K562 (cell line): Measurements from ENCODE around the gene ADAM22. TPM values are rescaled to one million over a fixed set of nuclear protein-coding genes. Genes with fewer than 3 reads are reported as not detected.
"Not testable (repeated sequence)": the region's sequence is repeated elsewhere in the genome, so short reads cannot be mapped to it uniquely, and the experiment has no call there.

Source experiments
- ATAC-seq: fragments of 200-7000 bp; cut with Tn5 transposase; 3 replicates; pipeline ENCODE4 v1.9.1; 2020; ENCODE audit warnings: moderate library complexity
- BruUV-seq: library from RNA; stranded (reverse); fragments of 400-500 nt; replicated peaks from 2 replicates; lab custom pipeline; 2021; lab: Mats Ljungman, UMichigan
- CTCF ChIA-PET: fragments of 300-600 bp; formaldehyde crosslinking; extraction: SDS; loops from one replicate; lab custom pipeline; 2021; ENCODE audit warnings: low intra/inter-chr PET ratio; lab: Yijun Ruan, JAX
- POLR2A ChIA-PET: fragments of 300-600, 350-650 bp; sonication (Branson Sonifier 250); formaldehyde crosslinking; extraction: SDS; loops from one replicate; lab custom pipeline; 2021; ENCODE audit warnings: antibody characterized with exemption, inconsistent platforms; lab: Yijun Ruan, JAX
- DNase-seq, 4 experiments: peaks; one replicate each; pipeline versions ENCODE4 v3.0.0 to v3.0.0-alpha.2; 2011 to 2018; ENCODE audit warnings: low spot score in 3 of 4, mixed read lengths in 3 of 4; ENCODE audit errors: extremely low read depth in 1 of 4
- FAIRE-seq: peaks from 2 replicates; lab custom pipeline; 2011; peaks lifted over from hg19 to GRCh38; lab: Jason Lieb, UNC
- H2AFZ ChIP-seq: 2 replicates; pipeline ENCODE4 v1.6.0; 2011; ENCODE audit warnings: low read depth, low read length, control low read depth, inconsistent platforms
- H3K27ac ChIP-seq: fragments of 200-600 bp; 3 replicates; pipeline ENCODE4 v1.8.0; 2011; ENCODE audit warnings: low read depth, mild to moderate bottlenecking, control low read depth, inconsistent platforms, low read length, moderate library complexity, mixed read lengths; ENCODE audit errors: extremely low read depth
- H3K27me3 ChIP-seq, 2 experiments: fragments of 300-600 bp in 1 of 2; 2 replicates in 1 of 2; 3 replicates in 1 of 2; pipeline versions ENCODE4 v1.6.0 to v1.8.0; 2011; ENCODE audit warnings: inconsistent platforms in 2 of 2, low read length in 2 of 2, mild to moderate bottlenecking in 1 of 2, mixed read lengths in 1 of 2, moderate library complexity in 1 of 2; ENCODE audit not compliant: control insufficient read depth in 2 of 2, insufficient read depth in 2 of 2
- H3K36me3 ChIP-seq: fragments of 300-600 bp; 3 replicates; pipeline ENCODE4 v1.8.0; 2011; ENCODE audit warnings: mild to moderate bottlenecking, low read length, inconsistent platforms; ENCODE audit not compliant: control insufficient read depth, insufficient read depth
- H3K4me1 ChIP-seq, 2 experiments: fragments of 200-600 bp in 1 of 2; replicated peaks in 1 of 2; 2 replicates in 1 of 2; 3 replicates in 1 of 2; pipeline versions ENCODE4 v1.5.1 to v1.8.0; 2011; ENCODE audit warnings: inconsistent platforms in 2 of 2, low read length in 2 of 2, mild to moderate bottlenecking in 1 of 2, mixed read lengths in 1 of 2, moderate library complexity in 1 of 2; ENCODE audit not compliant: control insufficient read depth in 2 of 2, insufficient read depth in 2 of 2
- H3K4me2 ChIP-seq: 2 replicates; pipeline ENCODE4 v1.6.1; 2011; ENCODE audit warnings: low read length, control low read depth, inconsistent platforms, mixed read lengths; ENCODE audit not compliant: insufficient read depth
- H3K4me3 ChIP-seq: fragments of 200-600 bp; sonication (generic), shearing (Covaris generic); 2 replicates; pipeline ENCODE4 v1.5.1; 2016; ENCODE audit warnings: control low read depth, inconsistent platforms
- H3K79me2 ChIP-seq: fragments of 200-600 bp; 3 replicates; pipeline ENCODE4 v1.8.0; 2011; ENCODE audit warnings: low read length, inconsistent platforms; ENCODE audit not compliant: control insufficient read depth, insufficient read depth
- H3K9ac ChIP-seq, 2 experiments: 2 replicates each; pipeline versions ENCODE4 v1.6.0 to v1.6.1; 2011; ENCODE audit warnings: low read depth in 2 of 2, low read length in 2 of 2, control low read depth in 1 of 2, inconsistent platforms in 1 of 2, mild to moderate bottlenecking in 1 of 2, mixed read lengths in 1 of 2; ENCODE audit not compliant: insufficient read depth in 1 of 2
- H3K9me1 ChIP-seq: one replicate; pipeline ENCODE4 v1.6.0; 2011; ENCODE audit warnings: inconsistent platforms, mild to moderate bottlenecking, low read length, moderate library complexity; ENCODE audit not compliant: control insufficient read depth, insufficient read depth
- H3K9me3 ChIP-seq: replicated peaks from 2 replicates; pipeline ENCODE4 v1.5.1; 2011; ENCODE audit warnings: low read depth, low read length, inconsistent platforms; ENCODE audit not compliant: control insufficient read depth, insufficient read depth
- H4K20me1 ChIP-seq: replicated peaks from 2 replicates; pipeline ENCODE4 v1.6.1; 2011; ENCODE audit warnings: low read length, inconsistent platforms, mixed read lengths; ENCODE audit not compliant: control insufficient read depth, insufficient read depth
- CC2D1A ChIP-seq: fragments of 450-650 bp; IDR thresholded peaks from 2 replicates; pipeline ENCODE4 v1.6.1; 2017; ENCODE audit warnings: mild to moderate bottlenecking
- GATAD2A ChIP-seq: fragments of 450-650 bp; IDR thresholded peaks from 2 replicates; pipeline ENCODE4 v1.6.1; 2017
- MAZ ChIP-seq, 2 experiments: fragments of 450-650 bp in 1 of 2; sonication (generic) in 1 of 2; formaldehyde crosslinking; IDR thresholded peaks in 1 of 2; conservative IDR thresholded peaks in 1 of 2; 2 replicates each; pipeline versions ENCODE4 v1.4.0 to v1.5.0; 2020; ENCODE audit warnings: mild to moderate bottlenecking in 1 of 2, missing genetic modification reagents in 1 of 2
- ZNF263 ChIP-seq: sonication (generic); formaldehyde crosslinking; IDR thresholded peaks from 2 replicates; pipeline ENCODE4 v1.8.0; 2022; ENCODE audit warnings: mild to moderate bottlenecking, missing genetic modification reagents, borderline replicate concordance
- WGBS: fragments of 100-300 bp; shearing (Covaris generic); methylation state at CpG from one replicate; pipeline ENCODE4 v1.1.6; 2016; ENCODE audit warnings: low coverage, mixed read lengths; ENCODE audit not compliant: insufficient coverage; ENCODE audit errors: missing lambda C conversion rate; 5-methylcytosine and 5-hydroxymethylcytosine counted together
- in situ Hi-C: fragments of 300-500 bp; cut with MboI; formaldehyde crosslinking; loops from 4 replicates; pipeline ENCODE4 v1.15.0; 2018; ENCODE audit warnings: inconsistent platforms, mixed read lengths
- intact Hi-C: fragments of 100-400 bp; cut with micrococcal nuclease; formaldehyde crosslinking; loops from 2 replicates; pipeline ENCODE4 v1.14.2; 2022
- polyA plus RNA-seq, 8 experiments: library from polyadenylated mRNA; depleted of rRNA in 4 of 8; stranded (reverse) in 5 of 8; unstranded in 3 of 8; fragments of >200 nt; fragmentation: Nextera tagmentation in 2 of 8; fragmentation: Illumina TruSeq in 1 of 8; extraction: Ambion mirVana in 2 of 8; extraction: Trizol in 1 of 8; gene quantifications; 2 replicates each; pipeline versions ENCODE4 v1.2.1 to v1.2.3, GENCODE V29; 2011 to 2014; ENCODE audit warnings: inconsistent platforms in 1 of 8, missing spikeins in 1 of 8
- total RNA-seq, 7 experiments: library from RNA; depleted of rRNA in 6 of 7; stranded (reverse); fragments of >200 nt in 6 of 7; fragmentation: Illumina TruSeq in 2 of 7; extraction: Trizol in 2 of 7; gene quantifications; 2 replicates each; pipeline versions ENCODE4 v1.2.1 to v1.2.3, GENCODE V29; 2011 to 2021; ENCODE audit warnings: low replicate concordance in 1 of 7
- TF ChIP-seq, protein P1 (sequence below): fragments of 450-650 bp; IDR thresholded peaks from 2 replicates; pipeline ENCODE4 v1.6.1; 2016; ENCODE audit warnings: mild to moderate bottlenecking, moderate library complexity

ADAM22 gene
- total and polyA plus RNA-seq, 9 of the 15 experiments (the other 6 are each of a cell fraction or from before 2014, with no cell fraction given) = 0.01 to 0.58 (median 0.18) TPM

DNA sequence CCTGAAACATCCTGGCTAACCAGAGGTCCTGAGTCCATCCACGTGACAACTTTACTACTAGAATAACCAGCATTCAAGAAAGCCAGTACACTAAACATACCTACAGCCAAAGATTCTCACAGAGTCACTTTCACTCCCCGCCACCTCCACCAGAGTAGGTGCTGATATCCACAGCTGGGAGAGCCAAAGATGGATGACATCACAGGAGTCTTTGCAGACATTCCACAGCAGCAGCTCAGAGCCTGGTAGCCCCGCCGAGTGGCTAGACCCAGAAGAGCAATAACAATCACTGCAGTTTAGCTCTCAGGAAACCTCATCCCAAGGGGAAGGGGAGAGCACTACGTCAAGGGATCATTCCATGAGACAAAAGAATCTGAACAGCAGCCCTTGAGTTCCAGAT, 13.5 kb upstream of the ADAM22 start (continued):
- TF ChIP-seq, protein P1, sequence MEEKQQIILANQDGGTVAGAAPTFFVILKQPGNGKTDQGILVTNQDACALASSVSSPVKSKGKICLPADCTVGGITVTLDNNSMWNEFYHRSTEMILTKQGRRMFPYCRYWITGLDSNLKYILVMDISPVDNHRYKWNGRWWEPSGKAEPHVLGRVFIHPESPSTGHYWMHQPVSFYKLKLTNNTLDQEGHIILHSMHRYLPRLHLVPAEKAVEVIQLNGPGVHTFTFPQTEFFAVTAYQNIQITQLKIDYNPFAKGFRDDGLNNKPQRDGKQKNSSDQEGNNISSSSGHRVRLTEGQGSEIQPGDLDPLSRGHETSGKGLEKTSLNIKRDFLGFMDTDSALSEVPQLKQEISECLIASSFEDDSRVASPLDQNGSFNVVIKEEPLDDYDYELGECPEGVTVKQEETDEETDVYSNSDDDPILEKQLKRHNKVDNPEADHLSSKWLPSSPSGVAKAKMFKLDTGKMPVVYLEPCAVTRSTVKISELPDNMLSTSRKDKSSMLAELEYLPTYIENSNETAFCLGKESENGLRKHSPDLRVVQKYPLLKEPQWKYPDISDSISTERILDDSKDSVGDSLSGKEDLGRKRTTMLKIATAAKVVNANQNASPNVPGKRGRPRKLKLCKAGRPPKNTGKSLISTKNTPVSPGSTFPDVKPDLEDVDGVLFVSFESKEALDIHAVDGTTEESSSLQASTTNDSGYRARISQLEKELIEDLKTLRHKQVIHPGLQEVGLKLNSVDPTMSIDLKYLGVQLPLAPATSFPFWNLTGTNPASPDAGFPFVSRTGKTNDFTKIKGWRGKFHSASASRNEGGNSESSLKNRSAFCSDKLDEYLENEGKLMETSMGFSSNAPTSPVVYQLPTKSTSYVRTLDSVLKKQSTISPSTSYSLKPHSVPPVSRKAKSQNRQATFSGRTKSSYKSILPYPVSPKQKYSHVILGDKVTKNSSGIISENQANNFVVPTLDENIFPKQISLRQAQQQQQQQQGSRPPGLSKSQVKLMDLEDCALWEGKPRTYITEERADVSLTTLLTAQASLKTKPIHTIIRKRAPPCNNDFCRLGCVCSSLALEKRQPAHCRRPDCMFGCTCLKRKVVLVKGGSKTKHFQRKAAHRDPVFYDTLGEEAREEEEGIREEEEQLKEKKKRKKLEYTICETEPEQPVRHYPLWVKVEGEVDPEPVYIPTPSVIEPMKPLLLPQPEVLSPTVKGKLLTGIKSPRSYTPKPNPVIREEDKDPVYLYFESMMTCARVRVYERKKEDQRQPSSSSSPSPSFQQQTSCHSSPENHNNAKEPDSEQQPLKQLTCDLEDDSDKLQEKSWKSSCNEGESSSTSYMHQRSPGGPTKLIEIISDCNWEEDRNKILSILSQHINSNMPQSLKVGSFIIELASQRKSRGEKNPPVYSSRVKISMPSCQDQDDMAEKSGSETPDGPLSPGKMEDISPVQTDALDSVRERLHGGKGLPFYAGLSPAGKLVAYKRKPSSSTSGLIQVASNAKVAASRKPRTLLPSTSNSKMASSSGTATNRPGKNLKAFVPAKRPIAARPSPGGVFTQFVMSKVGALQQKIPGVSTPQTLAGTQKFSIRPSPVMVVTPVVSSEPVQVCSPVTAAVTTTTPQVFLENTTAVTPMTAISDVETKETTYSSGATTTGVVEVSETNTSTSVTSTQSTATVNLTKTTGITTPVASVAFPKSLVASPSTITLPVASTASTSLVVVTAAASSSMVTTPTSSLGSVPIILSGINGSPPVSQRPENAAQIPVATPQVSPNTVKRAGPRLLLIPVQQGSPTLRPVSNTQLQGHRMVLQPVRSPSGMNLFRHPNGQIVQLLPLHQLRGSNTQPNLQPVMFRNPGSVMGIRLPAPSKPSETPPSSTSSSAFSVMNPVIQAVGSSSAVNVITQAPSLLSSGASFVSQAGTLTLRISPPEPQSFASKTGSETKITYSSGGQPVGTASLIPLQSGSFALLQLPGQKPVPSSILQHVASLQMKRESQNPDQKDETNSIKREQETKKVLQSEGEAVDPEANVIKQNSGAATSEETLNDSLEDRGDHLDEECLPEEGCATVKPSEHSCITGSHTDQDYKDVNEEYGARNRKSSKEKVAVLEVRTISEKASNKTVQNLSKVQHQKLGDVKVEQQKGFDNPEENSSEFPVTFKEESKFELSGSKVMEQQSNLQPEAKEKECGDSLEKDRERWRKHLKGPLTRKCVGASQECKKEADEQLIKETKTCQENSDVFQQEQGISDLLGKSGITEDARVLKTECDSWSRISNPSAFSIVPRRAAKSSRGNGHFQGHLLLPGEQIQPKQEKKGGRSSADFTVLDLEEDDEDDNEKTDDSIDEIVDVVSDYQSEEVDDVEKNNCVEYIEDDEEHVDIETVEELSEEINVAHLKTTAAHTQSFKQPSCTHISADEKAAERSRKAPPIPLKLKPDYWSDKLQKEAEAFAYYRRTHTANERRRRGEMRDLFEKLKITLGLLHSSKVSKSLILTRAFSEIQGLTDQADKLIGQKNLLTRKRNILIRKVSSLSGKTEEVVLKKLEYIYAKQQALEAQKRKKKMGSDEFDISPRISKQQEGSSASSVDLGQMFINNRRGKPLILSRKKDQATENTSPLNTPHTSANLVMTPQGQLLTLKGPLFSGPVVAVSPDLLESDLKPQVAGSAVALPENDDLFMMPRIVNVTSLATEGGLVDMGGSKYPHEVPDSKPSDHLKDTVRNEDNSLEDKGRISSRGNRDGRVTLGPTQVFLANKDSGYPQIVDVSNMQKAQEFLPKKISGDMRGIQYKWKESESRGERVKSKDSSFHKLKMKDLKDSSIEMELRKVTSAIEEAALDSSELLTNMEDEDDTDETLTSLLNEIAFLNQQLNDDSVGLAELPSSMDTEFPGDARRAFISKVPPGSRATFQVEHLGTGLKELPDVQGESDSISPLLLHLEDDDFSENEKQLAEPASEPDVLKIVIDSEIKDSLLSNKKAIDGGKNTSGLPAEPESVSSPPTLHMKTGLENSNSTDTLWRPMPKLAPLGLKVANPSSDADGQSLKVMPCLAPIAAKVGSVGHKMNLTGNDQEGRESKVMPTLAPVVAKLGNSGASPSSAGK = no peak
- TF ChIP-seq MAZ (CRISPR knock-in tag; conservative IDR thresholded peaks at IDR 0.05 in 1 of 2, IDR thresholded peaks at IDR 0.05 in 1 of 2) = no peak
- no peak for TF ChIP-seq GATAD2A
- TF ChIP-seq ZNF263 (CRISPR knock-in tag) = no peak
- TF ChIP-seq CC2D1A = no peak

DNA sequence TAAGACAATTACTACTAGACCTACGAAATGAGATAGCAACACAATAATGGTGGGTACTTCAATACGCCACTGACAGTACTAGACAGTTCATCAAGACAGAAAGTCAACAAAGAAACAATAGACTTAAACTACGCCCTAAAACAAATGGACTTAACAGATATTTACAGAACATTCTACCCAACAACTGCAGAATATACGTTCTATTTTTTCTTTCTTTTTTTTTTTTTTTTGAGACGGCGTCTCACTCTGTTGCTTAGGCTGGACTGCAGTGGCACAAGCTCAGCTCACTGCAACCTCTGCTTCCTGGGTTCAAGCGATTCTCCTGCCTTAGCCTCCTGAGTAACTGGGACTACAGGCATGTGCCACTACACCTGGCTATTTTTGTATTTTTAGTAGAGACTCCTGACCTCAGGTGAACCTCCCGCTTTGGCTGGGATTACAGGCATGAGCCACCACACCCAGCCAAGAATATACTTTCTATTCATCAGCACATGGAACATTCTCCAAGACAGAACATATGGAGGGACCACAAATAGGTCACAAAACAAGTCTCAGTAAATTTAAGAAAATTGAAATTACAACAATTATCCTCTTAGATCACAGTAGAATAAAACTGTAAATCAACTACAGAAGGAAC, 11.2 kb upstream of the ADAM22 start:
- CTCF ChIA-PET, DNase-seq, H3K4me2 ChIP-seq, POLR2A ChIA-PET, H3K4me1 ChIP-seq, H3K9me3 ChIP-seq, FAIRE-seq, intact Hi-C loops, H3K9me1 ChIP-seq, H4K20me1 ChIP-seq, H3K27ac ChIP-seq, ATAC-seq, H3K79me2 ChIP-seq, H2AFZ ChIP-seq, H3K4me3 ChIP-seq, in situ Hi-C loops, BruUV-seq, H3K9ac ChIP-seq, H3K36me3 ChIP-seq: not testable (repeated sequence)
- peaks cover 9 to 12% of the 10 kb centered on the region in 2 experiments; a peak in 3 of 5 replicates for H3K27me3 ChIP-seq
- 15% methylated on average over 8 of the region's 8 CpGs for WGBS
